Right forelimb (tissue), 1 donor: Measurements from ENCODE around the gene ZBTB21.
"Not testable (repeated sequence)": the region's sequence is repeated elsewhere in the genome, so short reads cannot be mapped to it uniquely, and the experiment has no call there.

Source experiments
- DNase-seq: peaks from one replicate; pipeline ENCODE4 v3.0.0-alpha.2; 2018

The ZBTB21 gene

GRCh38 chr21:42016364-42016985 lies 6.3 kb upstream of the ZBTB21 start:
- DNase-seq: no peak

GRCh38 chr21:42013931-42014330 lies 3.8 kb upstream of the ZBTB21 start:
- no peak for DNase-seq

GRCh38 chr21:42013376-42013775 lies 3.2 kb upstream of the ZBTB21 start:
- no peak for DNase-seq

- DNase-seq: no peak
Observed at GRCh38 chr21:42012763-42013329, 2.7 kb upstream of the ZBTB21 start.

GRCh38 chr21:42012344-42012743 lies 2.2 kb upstream of the ZBTB21 start:
- peak; percentile 65 for DNase-seq

GRCh38 chr21:42010507-42011495 lies 641 bp upstream of the ZBTB21 start:
- DNase-seq: no peak

- DNase-seq: peak; percentile 70
Observed at GRCh38 chr21:42009018-42009830, 936 bp downstream of the ZBTB21 start.

GRCh38 chr21:42007356-42007940 lies 2.7 kb downstream of the ZBTB21 start:
- no peak for DNase-seq

- DNase-seq: no peak
Observed at GRCh38 chr21:42006765-42007164, 3.4 kb downstream of the ZBTB21 start.

GRCh38 chr21:42004406-42005199 lies 5.6 kb downstream of the ZBTB21 start:
- no peak for DNase-seq

GRCh38 chr21:42003051-42003461 lies 7.1 kb downstream of the ZBTB21 start:
- DNase-seq: no peak

- no peak for DNase-seq
Observed at GRCh38 chr21:42002421-42002958, 7.7 kb downstream of the ZBTB21 start.

GRCh38 chr21:42001781-42002180 lies 8.4 kb downstream of the ZBTB21 start:
- no peak for DNase-seq

- DNase-seq: no peak
Observed at GRCh38 chr21:42000908-42001307, 9.3 kb downstream of the ZBTB21 start.

GRCh38 chr21:41997657-41998056 lies 12.5 kb downstream of the ZBTB21 start:
- DNase-seq: no peak

- no peak for DNase-seq
Observed at GRCh38 chr21:41995577-41995976, 14.6 kb downstream of the ZBTB21 start.

GRCh38 chr21:41994613-41995012 lies 15.5 kb downstream of the ZBTB21 start:
- DNase-seq: not testable (repeated sequence)

GRCh38 chr21:41993744-41994143 lies 16.4 kb downstream of the ZBTB21 start:
- DNase-seq: no peak

- no peak for DNase-seq
Observed at GRCh38 chr21:41992576-41992975, 17.6 kb downstream of the ZBTB21 start.

GRCh38 chr21:41991659-41992058 lies 18.5 kb downstream of the ZBTB21 start:
- no peak for DNase-seq

- DNase-seq: no peak
Observed at GRCh38 chr21:41989698-41990097, 20.5 kb downstream of the ZBTB21 start.
